Measurements from ENCODE around the gene FER. TPM values are rescaled to one million over a fixed set of nuclear protein-coding genes. Genes with fewer than 3 reads are reported as not detected.
"Not testable (repeated sequence)": the region's sequence is repeated elsewhere in the genome, so short reads cannot be mapped to it uniquely, and the experiment has no call there.

The FER gene
- total RNA-seq, 1 experiment from 2014 or later = 20.6 TPM

GRCh38 chr5:108857905-108858304 is 110.2 kb downstream of the FER start:
- no TSS peak for BruUV-seq (replicated peaks)
- Histone ChIP-seq H3K79me2 (ENCODE audit: low read depth) (no peaks in the 10 kb centered on the region), H3K4me2 (no peak overlapping the region), H3K9me2 (ENCODE audit: insufficient read depth) (no peaks in the 10 kb centered on the region; the same call in 1 of the 2 replicates), H3K27me3 (ENCODE audit: insufficient read depth, low read depth) (no peaks in the 10 kb centered on the region), H3K27ac (no peak overlapping the region), H3K4me3 (no peak overlapping the region), H3F3A (ENCODE audit: insufficient read depth, low read depth) (no peaks in the 10 kb centered on the region), H3K9me3 (ENCODE audit: insufficient read depth, low read depth) (no peaks in the 10 kb centered on the region), H3K36me3 (ENCODE audit: low read depth) (no peaks in the 10 kb centered on the region), H4K20me1 (ENCODE audit: insufficient read depth) (no peaks in the 10 kb centered on the region), H3K4me1 (replicated peaks; ENCODE audit: insufficient read depth) (no peaks in the 10 kb centered on the region), H2AFZ (no peak overlapping the region)
- no peak for DNase-seq
- ChIA-PET POLR2A (ENCODE audit: unreplicated experiment) (no interaction called here), CTCF (no interaction called here)
- TF ChIP-seq, protein P1, sequence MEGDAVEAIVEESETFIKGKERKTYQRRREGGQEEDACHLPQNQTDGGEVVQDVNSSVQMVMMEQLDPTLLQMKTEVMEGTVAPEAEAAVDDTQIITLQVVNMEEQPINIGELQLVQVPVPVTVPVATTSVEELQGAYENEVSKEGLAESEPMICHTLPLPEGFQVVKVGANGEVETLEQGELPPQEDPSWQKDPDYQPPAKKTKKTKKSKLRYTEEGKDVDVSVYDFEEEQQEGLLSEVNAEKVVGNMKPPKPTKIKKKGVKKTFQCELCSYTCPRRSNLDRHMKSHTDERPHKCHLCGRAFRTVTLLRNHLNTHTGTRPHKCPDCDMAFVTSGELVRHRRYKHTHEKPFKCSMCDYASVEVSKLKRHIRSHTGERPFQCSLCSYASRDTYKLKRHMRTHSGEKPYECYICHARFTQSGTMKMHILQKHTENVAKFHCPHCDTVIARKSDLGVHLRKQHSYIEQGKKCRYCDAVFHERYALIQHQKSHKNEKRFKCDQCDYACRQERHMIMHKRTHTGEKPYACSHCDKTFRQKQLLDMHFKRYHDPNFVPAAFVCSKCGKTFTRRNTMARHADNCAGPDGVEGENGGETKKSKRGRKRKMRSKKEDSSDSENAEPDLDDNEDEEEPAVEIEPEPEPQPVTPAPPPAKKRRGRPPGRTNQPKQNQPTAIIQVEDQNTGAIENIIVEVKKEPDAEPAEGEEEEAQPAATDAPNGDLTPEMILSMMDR (conservative IDR thresholded peaks at IDR 0.05) = no peak
- no peak for TF ChIP-seq EZH2 (IDR thresholded peaks at IDR 0.05; ENCODE audit: low read depth)
- intact Hi-C loops (cut with micrococcal nuclease; ENCODE audit: unreplicated experiment) = no loop called here

DNA sequence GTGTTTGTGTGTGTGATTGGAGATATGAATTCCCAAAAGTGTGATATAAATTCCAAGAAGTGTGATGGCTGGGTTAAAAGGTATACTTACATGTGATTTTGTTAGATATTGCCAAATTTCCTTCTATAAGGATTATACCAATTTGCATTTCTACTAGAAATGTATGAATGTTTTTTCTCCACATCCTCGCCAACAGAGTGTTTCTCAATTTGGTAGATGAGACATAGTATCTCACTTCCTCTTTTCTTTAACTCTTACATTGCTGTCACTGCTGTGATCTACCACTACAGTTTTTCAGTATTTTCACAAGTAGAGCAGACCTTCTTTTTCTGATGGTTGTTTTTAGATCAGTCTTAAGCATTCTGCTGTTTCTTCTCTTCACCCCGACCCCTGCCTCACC is 111.3 kb downstream of the FER start:
- intact Hi-C loops (cut with micrococcal nuclease; ENCODE audit: unreplicated experiment) = no loop called here
- no peak overlapping the region for H3K4me2 ChIP-seq
- no peak for DNase-seq
- no peak overlapping the region for H3K27ac ChIP-seq
- TF ChIP-seq EZH2 (IDR thresholded peaks at IDR 0.05; ENCODE audit: low read depth) = no peak
- TF ChIP-seq, protein P1 (conservative IDR thresholded peaks at IDR 0.05) = no peak
- no peaks in the 10 kb centered on the region for H3K79me2 ChIP-seq (ENCODE audit: low read depth)
- no peaks in the 10 kb centered on the region; the same call in 1 of the 2 replicates for H3K9me2 ChIP-seq (ENCODE audit: insufficient read depth)
- POLR2A ChIA-PET (ENCODE audit: unreplicated experiment) = no interaction called here
- CTCF ChIA-PET = no interaction called here
- no peaks in the 10 kb centered on the region for H3K4me1 ChIP-seq (replicated peaks; ENCODE audit: insufficient read depth)
- no peaks in the 10 kb centered on the region for H3K9me3 ChIP-seq (ENCODE audit: insufficient read depth, low read depth)
- H3K27me3 ChIP-seq (ENCODE audit: insufficient read depth, low read depth) = no peaks in the 10 kb centered on the region
- no peaks in the 10 kb centered on the region for H3K36me3 ChIP-seq (ENCODE audit: low read depth)
- no peak overlapping the region for H2AFZ ChIP-seq
- no peak overlapping the region for H3K4me3 ChIP-seq
- no peaks in the 10 kb centered on the region for H3F3A ChIP-seq (ENCODE audit: insufficient read depth, low read depth)
- BruUV-seq (replicated peaks) = no TSS peak
- no peaks in the 10 kb centered on the region for H4K20me1 ChIP-seq (ENCODE audit: insufficient read depth)

- Histone ChIP-seq H4K20me1 (ENCODE audit: insufficient read depth) (no peaks in the 10 kb centered on the region), H3F3A (ENCODE audit: insufficient read depth, low read depth) (no peaks in the 10 kb centered on the region; the same call in 1 of the 2 replicates), H3K4me1 (replicated peaks; ENCODE audit: insufficient read depth) (no peaks in the 10 kb centered on the region), H3K9me2 (ENCODE audit: insufficient read depth) (no peaks in the 10 kb centered on the region), H3K27ac (no peak overlapping the region), H3K4me3 (no peak overlapping the region), H3K36me3 (ENCODE audit: low read depth) (no peaks in the 10 kb centered on the region), H3K4me2 (no peak overlapping the region), H3K79me2 (ENCODE audit: low read depth) (no peaks in the 10 kb centered on the region), H3K9me3 (ENCODE audit: insufficient read depth, low read depth) (no peaks in the 10 kb centered on the region), H3K27me3 (ENCODE audit: insufficient read depth, low read depth) (no peaks in the 10 kb centered on the region), H2AFZ (no peak overlapping the region)
- ChIA-PET CTCF (interaction anchor here (0.7 kb wide), 1 partner anchor 929 kb away, joined by 4 read pairs; no protein-coding TSS in a partner anchor), POLR2A (ENCODE audit: unreplicated experiment) (no interaction called here)
- TF ChIP-seq, protein P1 (conservative IDR thresholded peaks at IDR 0.05) = no peak
- TF ChIP-seq EZH2 (IDR thresholded peaks at IDR 0.05; ENCODE audit: low read depth) = no peak
- no peak for DNase-seq
- intact Hi-C loops (cut with micrococcal nuclease; ENCODE audit: unreplicated experiment) = no loop called here
- BruUV-seq (replicated peaks) = no TSS peak
Observed at GRCh38 chr5:108862211-108862610, 114.5 kb downstream of the FER start.

- H3K36me3 ChIP-seq (ENCODE audit: low read depth); H3K4me3 ChIP-seq; H3K4me2 ChIP-seq; H3K27ac ChIP-seq; DNase-seq; H3K27me3 ChIP-seq (ENCODE audit: insufficient read depth, low read depth); intact Hi-C loops (cut with micrococcal nuclease; ENCODE audit: unreplicated experiment); BruUV-seq (replicated peaks); H4K20me1 ChIP-seq (ENCODE audit: insufficient read depth); H3K9me3 ChIP-seq (ENCODE audit: insufficient read depth, low read depth); CTCF ChIA-PET; H2AFZ ChIP-seq; H3F3A ChIP-seq (ENCODE audit: insufficient read depth, low read depth); H3K79me2 ChIP-seq (ENCODE audit: low read depth); H3K4me1 ChIP-seq (replicated peaks; ENCODE audit: insufficient read depth); H3K9me2 ChIP-seq (ENCODE audit: insufficient read depth); POLR2A ChIA-PET (ENCODE audit: unreplicated experiment): not testable (repeated sequence)
Observed at GRCh38 chr5:108866097-108866496, 118.4 kb downstream of the FER start.
